GM23338 (cell line): ENCODE data around the gene GPR153. TPM values are rescaled to one million over a fixed set of nuclear protein-coding genes. Genes with fewer than 3 reads are reported as not detected.

ENCODE experiments used
- ATAC-seq: fragments of 200-7000 bp; cut with Tn5 transposase; 3 replicates; pipeline ENCODE4 v1.9.1; 2020
- DNase-seq: peaks from one replicate; pipeline ENCODE4 v3.0.0-alpha.2; 2015; ENCODE audit warnings: low spot score
- H2AFZ ChIP-seq: fragments of 200-600 bp; sonication (generic); 2 replicates; pipeline ENCODE4 v1.8.0; 2016; ENCODE audit warnings: antibody characterized with exemption, mild to moderate bottlenecking, moderate library complexity
- H3F3A ChIP-seq: fragments of 200-600 bp; sonication (generic); replicated peaks from 2 replicates; pipeline ENCODE4 v1.8.0; 2017; ENCODE audit warnings: antibody characterized with exemption, mixed run types, low read depth
- H3K27ac ChIP-seq: fragments of 200-600 bp; sonication (generic); 2 replicates; pipeline ENCODE4 v1.6.1; 2016; ENCODE audit warnings: low read depth
- H3K27me3 ChIP-seq: fragments of 200-600 bp; sonication (generic); 2 replicates; pipeline ENCODE4 v1.8.0; 2016; ENCODE audit warnings: mild to moderate bottlenecking, mixed run types, moderate library complexity; ENCODE audit not compliant: insufficient read depth
- H3K36me3 ChIP-seq: fragments of 200-600 bp; sonication (generic); 2 replicates; pipeline ENCODE4 v1.8.0; 2016; ENCODE audit warnings: mild to moderate bottlenecking; ENCODE audit not compliant: insufficient read depth
- H3K4me1 ChIP-seq: fragments of 200-600 bp; sonication (generic); 2 replicates; pipeline ENCODE4 v1.8.0; 2016; ENCODE audit warnings: mild to moderate bottlenecking, moderate library complexity; ENCODE audit not compliant: insufficient read depth
- H3K4me2 ChIP-seq: fragments of 200-600 bp; sonication (generic); 2 replicates; pipeline ENCODE4 v1.7.1; 2017; ENCODE audit warnings: mixed run types
- H3K4me3 ChIP-seq: fragments of 200-600 bp; sonication (generic); 2 replicates; pipeline ENCODE4 v1.6.1; 2016; ENCODE audit warnings: mixed run types
- H3K79me2 ChIP-seq: fragments of 200-600 bp; sonication (generic); replicated peaks from 2 replicates; pipeline ENCODE4 v1.8.0; 2017; ENCODE audit warnings: mild to moderate bottlenecking; ENCODE audit not compliant: insufficient read depth
- H3K9me2 ChIP-seq: fragments of 200-600 bp; sonication (generic); 2 replicates; pipeline ENCODE4 v1.8.0; 2017; ENCODE audit not compliant: insufficient read depth
- H4K20me1 ChIP-seq: fragments of 200-600 bp; sonication (generic); replicated peaks from 2 replicates; pipeline ENCODE4 v1.8.0; 2017; ENCODE audit warnings: mild to moderate bottlenecking; ENCODE audit not compliant: insufficient read depth
- H3K27ac Mint-ChIP-seq: 2 replicates; pipeline ENCODE4 v1.8.0; 2020; ENCODE audit warnings: inconsistent platforms, mild to moderate bottlenecking, moderate library complexity, mixed read lengths
- H3K27me3 Mint-ChIP-seq: 3 replicates; pipeline ENCODE4 v1.8.0; 2022; ENCODE audit warnings: low read depth, mild to moderate bottlenecking, moderate library complexity, mixed read lengths, inconsistent platforms; ENCODE audit not compliant: insufficient read depth, poor library complexity
- H3K36me3 Mint-ChIP-seq: 3 replicates; pipeline ENCODE4 v1.8.0; 2021; ENCODE audit warnings: low read depth, mild to moderate bottlenecking, inconsistent platforms, moderate library complexity, mixed read lengths
- H3K4me1 Mint-ChIP-seq: 3 replicates; pipeline ENCODE4 v1.8.0; 2020; ENCODE audit warnings: mild to moderate bottlenecking, inconsistent platforms, mixed read lengths
- H3K4me3 Mint-ChIP-seq: 3 replicates; pipeline ENCODE4 v1.8.0; 2021; ENCODE audit warnings: moderate library complexity, mild to moderate bottlenecking, inconsistent platforms, mixed read lengths
- H3K9me3 Mint-ChIP-seq: 3 replicates; pipeline ENCODE4 v1.8.0; 2020; ENCODE audit warnings: moderate library complexity, mild to moderate bottlenecking, inconsistent platforms, mixed read lengths
- ETS1 ChIP-seq: IDR thresholded peaks from 2 replicates; pipeline ENCODE4 v1.6.1; 2016; ENCODE audit warnings: antibody characterized with exemption
- NANOG ChIP-seq: IDR thresholded peaks from 2 replicates; pipeline ENCODE4 v1.6.1; 2016; ENCODE audit warnings: antibody characterized with exemption, borderline replicate concordance
- STAT1 ChIP-seq: IDR thresholded peaks from one replicate; pipeline ENCODE4 v1.6.1; 2016; ENCODE audit warnings: antibody characterized with exemption; ENCODE audit not compliant: unreplicated experiment
- ZNF114 ChIP-seq: fragments of 250-450 bp; sonication (Bioruptor Pico); IDR thresholded peaks from 2 replicates; pipeline ENCODE4 v1.5.0; 2020; ENCODE audit warnings: mild to moderate bottlenecking, moderate library complexity
- ZNF331 ChIP-seq: fragments of 250-450 bp; sonication (Bioruptor Pico); IDR thresholded peaks from 2 replicates; pipeline ENCODE4 v1.5.0; 2020; ENCODE audit warnings: low read depth, mild to moderate bottlenecking, moderate library complexity
- polyA plus RNA-seq: library from polyadenylated mRNA; unstranded; fragments of >200 nt; fragmentation: Nextera tagmentation; extraction: Ambion mirVana; gene quantifications from 2 replicates; pipeline ENCODE4 v1.2.1, GENCODE V29; 2016
- total RNA-seq: library from RNA; depleted of rRNA; stranded (reverse); fragments of >200 nt; shearing (Covaris generic); gene quantifications from 2 replicates; pipeline ENCODE4 v1.2.3, GENCODE V29; 2014
- TF ChIP-seq, protein P1 (sequence below): fragments of 250-450 bp; sonication (Bioruptor Pico); IDR thresholded peaks from 2 replicates; pipeline ENCODE4 v1.5.0; 2020; ENCODE audit warnings: mild to moderate bottlenecking, moderate library complexity
- TF ChIP-seq, protein P2 (sequence below), 2 experiments: fragments of 200-600 bp in 1 of 2; sonication (generic) in 1 of 2; conservative IDR thresholded peaks; 2 replicates each; pipeline versions ENCODE4 v1.5.1 to v1.6.1; 2016 to 2017; ENCODE audit warnings: antibody characterized with exemption in 2 of 2, low read depth in 2 of 2, mild to moderate bottlenecking in 2 of 2, moderate library complexity in 1 of 2

Gene GPR153
- total and polyA plus RNA-seq, 2 experiments from 2014 or later: 1.3 to 9.0 TPM

- peaks cover 8% of the 10 kb centered on the region for H3K27me3 Mint-ChIP-seq
- no peak overlapping the region for H3K27ac Mint-ChIP-seq
- no peak for ATAC-seq
These were observed 20.9 kb upstream of the GPR153 start for GRCh38 chr1:6281511-6282402.

DNA sequence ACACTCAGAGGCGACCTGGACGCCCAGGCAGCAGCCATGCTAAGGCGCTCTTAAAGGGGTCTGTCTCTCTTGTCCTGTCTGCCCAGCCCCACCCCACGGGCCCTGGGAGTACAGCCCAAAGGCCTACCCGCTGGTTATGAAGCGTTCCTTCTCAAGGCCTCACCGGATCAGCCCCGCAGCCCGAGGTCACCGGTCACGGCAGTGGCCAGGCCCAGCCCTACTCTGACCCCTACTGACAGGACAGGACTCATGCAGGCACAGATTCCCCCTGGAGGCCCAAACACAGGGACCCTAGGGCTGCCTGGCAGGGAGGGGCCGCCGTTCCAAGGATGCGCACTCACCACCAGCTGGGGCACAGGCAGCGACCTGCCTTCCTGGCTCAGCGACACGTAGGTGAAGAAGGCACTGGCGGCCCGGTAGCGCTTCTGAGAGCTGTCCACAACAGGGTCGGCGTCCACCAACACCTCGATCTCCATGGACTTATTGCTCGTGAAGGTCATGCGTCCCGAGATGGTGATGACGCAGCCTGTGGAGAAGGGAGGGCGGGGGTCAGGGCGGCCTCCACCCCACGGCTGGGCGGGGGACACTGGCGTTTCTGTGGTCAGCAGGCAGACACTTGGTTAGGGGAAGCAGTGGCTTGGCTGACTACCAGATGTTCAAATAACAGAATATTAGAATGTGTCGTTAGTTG lies 20.0 kb upstream of the GPR153 start:
- Histone ChIP-seq H3K27ac (no peak overlapping the region), H3K9me2 (no peaks in the 10 kb centered on the region), H3K36me3 (no peaks in the 10 kb centered on the region), H3K4me3 (no peak overlapping the region), H3K4me2 (no peak overlapping the region), H2AFZ (no peak overlapping the region), H4K20me1 (no peaks in the 10 kb centered on the region; the same call in 1 of the 2 replicates), H3F3A (no peaks in the 10 kb centered on the region), H3K4me1 (no peaks in the 10 kb centered on the region; the same call in 1 of the 2 replicates), H3K27me3 (no peaks in the 10 kb centered on the region), H3K79me2 (no peaks in the 10 kb centered on the region)
- Mint-ChIP-seq H3K36me3 (peaks cover 4% of the 10 kb centered on the region; the same call in 1 of the 3 replicates), H3K27ac (no peak overlapping the region), H3K27me3 (peaks cover 13% of the 10 kb centered on the region), H3K4me1 (peaks cover 16% of the 10 kb centered on the region), H3K4me3 (no peak overlapping the region), H3K9me3 (no peaks in the 10 kb centered on the region)
- DNase-seq: peak; percentile 86
- TF ChIP-seq ETS1: no peak
- TF ChIP-seq, protein P1, sequence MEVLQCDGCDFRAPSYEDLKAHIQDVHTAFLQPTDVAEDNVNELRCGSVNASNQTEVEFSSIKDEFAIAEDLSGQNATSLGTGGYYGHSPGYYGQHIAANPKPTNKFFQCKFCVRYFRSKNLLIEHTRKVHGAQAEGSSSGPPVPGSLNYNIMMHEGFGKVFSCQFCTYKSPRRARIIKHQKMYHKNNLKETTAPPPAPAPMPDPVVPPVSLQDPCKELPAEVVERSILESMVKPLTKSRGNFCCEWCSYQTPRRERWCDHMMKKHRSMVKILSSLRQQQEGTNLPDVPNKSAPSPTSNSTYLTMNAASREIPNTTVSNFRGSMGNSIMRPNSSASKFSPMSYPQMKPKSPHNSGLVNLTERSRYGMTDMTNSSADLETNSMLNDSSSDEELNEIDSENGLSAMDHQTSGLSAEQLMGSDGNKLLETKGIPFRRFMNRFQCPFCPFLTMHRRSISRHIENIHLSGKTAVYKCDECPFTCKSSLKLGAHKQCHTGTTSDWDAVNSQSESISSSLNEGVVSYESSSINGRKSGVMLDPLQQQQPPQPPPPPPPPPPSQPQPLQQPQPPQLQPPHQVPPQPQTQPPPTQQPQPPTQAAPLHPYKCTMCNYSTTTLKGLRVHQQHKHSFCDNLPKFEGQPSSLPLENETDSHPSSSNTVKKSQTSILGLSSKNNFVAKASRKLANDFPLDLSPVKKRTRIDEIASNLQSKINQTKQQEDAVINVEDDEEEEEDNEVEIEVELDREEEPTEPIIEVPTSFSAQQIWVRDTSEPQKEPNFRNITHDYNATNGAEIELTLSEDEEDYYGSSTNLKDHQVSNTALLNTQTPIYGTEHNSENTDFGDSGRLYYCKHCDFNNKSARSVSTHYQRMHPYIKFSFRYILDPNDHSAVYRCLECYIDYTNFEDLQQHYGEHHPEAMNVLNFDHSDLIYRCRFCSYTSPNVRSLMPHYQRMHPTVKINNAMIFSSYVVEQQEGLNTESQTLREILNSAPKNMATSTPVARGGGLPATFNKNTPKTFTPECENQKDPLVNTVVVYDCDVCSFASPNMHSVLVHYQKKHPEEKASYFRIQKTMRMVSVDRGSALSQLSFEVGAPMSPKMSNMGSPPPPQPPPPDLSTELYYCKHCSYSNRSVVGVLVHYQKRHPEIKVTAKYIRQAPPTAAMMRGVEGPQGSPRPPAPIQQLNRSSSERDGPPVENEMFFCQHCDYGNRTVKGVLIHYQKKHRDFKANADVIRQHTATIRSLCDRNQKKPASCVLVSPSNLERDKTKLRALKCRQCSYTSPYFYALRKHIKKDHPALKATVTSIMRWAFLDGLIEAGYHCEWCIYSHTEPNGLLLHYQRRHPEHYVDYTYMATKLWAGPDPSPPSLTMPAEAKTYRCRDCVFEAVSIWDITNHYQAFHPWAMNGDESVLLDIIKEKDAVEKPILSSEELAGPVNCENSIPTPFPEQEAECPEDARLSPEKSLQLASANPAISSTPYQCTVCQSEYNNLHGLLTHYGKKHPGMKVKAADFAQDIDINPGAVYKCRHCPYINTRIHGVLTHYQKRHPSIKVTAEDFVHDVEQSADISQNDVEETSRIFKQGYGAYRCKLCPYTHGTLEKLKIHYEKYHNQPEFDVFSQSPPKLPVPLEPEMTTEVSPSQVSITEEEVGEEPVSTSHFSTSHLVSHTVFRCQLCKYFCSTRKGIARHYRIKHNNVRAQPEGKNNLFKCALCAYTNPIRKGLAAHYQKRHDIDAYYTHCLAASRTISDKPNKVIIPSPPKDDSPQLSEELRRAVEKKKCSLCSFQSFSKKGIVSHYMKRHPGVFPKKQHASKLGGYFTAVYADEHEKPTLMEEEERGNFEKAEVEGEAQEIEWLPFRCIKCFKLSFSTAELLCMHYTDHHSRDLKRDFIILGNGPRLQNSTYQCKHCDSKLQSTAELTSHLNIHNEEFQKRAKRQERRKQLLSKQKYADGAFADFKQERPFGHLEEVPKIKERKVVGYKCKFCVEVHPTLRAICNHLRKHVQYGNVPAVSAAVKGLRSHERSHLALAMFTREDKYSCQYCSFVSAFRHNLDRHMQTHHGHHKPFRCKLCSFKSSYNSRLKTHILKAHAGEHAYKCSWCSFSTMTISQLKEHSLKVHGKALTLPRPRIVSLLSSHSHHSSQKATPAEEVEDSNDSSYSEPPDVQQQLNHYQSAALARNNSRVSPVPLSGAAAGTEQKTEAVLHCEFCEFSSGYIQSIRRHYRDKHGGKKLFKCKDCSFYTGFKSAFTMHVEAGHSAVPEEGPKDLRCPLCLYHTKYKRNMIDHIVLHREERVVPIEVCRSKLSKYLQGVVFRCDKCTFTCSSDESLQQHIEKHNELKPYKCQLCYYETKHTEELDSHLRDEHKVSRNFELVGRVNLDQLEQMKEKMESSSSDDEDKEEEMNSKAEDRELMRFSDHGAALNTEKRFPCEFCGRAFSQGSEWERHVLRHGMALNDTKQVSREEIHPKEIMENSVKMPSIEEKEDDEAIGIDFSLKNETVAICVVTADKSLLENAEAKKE: no peak
- TF ChIP-seq, protein P2, sequence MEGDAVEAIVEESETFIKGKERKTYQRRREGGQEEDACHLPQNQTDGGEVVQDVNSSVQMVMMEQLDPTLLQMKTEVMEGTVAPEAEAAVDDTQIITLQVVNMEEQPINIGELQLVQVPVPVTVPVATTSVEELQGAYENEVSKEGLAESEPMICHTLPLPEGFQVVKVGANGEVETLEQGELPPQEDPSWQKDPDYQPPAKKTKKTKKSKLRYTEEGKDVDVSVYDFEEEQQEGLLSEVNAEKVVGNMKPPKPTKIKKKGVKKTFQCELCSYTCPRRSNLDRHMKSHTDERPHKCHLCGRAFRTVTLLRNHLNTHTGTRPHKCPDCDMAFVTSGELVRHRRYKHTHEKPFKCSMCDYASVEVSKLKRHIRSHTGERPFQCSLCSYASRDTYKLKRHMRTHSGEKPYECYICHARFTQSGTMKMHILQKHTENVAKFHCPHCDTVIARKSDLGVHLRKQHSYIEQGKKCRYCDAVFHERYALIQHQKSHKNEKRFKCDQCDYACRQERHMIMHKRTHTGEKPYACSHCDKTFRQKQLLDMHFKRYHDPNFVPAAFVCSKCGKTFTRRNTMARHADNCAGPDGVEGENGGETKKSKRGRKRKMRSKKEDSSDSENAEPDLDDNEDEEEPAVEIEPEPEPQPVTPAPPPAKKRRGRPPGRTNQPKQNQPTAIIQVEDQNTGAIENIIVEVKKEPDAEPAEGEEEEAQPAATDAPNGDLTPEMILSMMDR (conservative IDR thresholded peaks at IDR 0.05; ENCODE audit: low read depth in 2 of 2): peak; percentile 60 to 79
- TF ChIP-seq ZNF114 (CRISPR knock-in tag): no peak
- no peak for TF ChIP-seq STAT1
- TF ChIP-seq ZNF331: no peak
- peak; percentile 89 for ATAC-seq

More at GRCh38 chr1:6281511-6282402, 20.9 kb upstream of the GPR153 start:
- no peaks in the 10 kb centered on the region for H3K9me3 Mint-ChIP-seq
- DNase-seq: no peak
- Histone ChIP-seq H3K36me3 (no peaks in the 10 kb centered on the region), H3K27me3 (no peaks in the 10 kb centered on the region), H3K4me3 (no peak overlapping the region), H2AFZ (no peak overlapping the region), H3K27ac (no peak overlapping the region), H3K9me2 (no peaks in the 10 kb centered on the region), H3K4me2 (no peak overlapping the region), H3K79me2 (no peaks in the 10 kb centered on the region), H4K20me1 (no peaks in the 10 kb centered on the region), H3K4me1 (no peaks in the 10 kb centered on the region), H3F3A (no peaks in the 10 kb centered on the region)
- H3K4me3 Mint-ChIP-seq: no peak overlapping the region
- TF ChIP-seq NANOG (no peak), ZNF114 (CRISPR knock-in tag) (no peak)
- H3K4me1 Mint-ChIP-seq: peaks cover 8% of the 10 kb centered on the region
- peaks cover 4% of the 10 kb centered on the region; the same call in 1 of the 3 replicates for H3K36me3 Mint-ChIP-seq
